ENCODE data around the gene VSTM2L. TPM values are rescaled to one million over a fixed set of nuclear protein-coding genes. Genes with fewer than 3 reads are reported as not detected.

Gene VSTM2L
- total RNA-seq, 2 donors from 2014 or later = 1.4 to 2.9 TPM

GRCh38 chr20:37901240-37901639 lies 1.7 kb upstream of the VSTM2L start:
- no peaks in the 10 kb centered on the region for H3K36me3 Mint-ChIP-seq (ENCODE audit: low read depth)
- H3K27me3 ChIP-seq (ENCODE audit: control insufficient read depth, insufficient read depth, low read length, poor library complexity, severe bottlenecking) = peaks cover 33% of the 10 kb centered on the region
- H3K4me1 Mint-ChIP-seq = peaks cover 10% of the 10 kb centered on the region
- H3K27ac Mint-ChIP-seq = no peak overlapping the region
- H3K4me3 Mint-ChIP-seq = no peak overlapping the region
- DNase-seq = peak; percentile 85
- peaks cover 53% of the 10 kb centered on the region for H3K27me3 Mint-ChIP-seq (ENCODE audit: insufficient read depth)
- H3K36me3 ChIP-seq (ENCODE audit: control insufficient read depth, insufficient read depth, low read length) = no peaks in the 10 kb centered on the region
- H3K9ac ChIP-seq (ENCODE audit: extremely low read depth, low read length, poor library complexity, severe bottlenecking) = no peak overlapping the region
- H3K27ac ChIP-seq (ENCODE audit: low read depth, low read length) = no peak overlapping the region
- no peaks in the 10 kb centered on the region for H3K4me1 ChIP-seq (ENCODE audit: control insufficient read depth, insufficient read depth, low read length)
- H3K4me3 ChIP-seq (ENCODE audit: low read length) = no peak overlapping the region
- WGBS, 2 experiments (ENCODE audit: insufficient coverage in 1 of 2, insufficient read length in 1 of 2) = 38 to 68% methylated on average over 5 to 14 of the region's 18 CpGs
- no peaks in the 10 kb centered on the region for H3K9me3 Mint-ChIP-seq
- H3K9me3 ChIP-seq (ENCODE audit: control insufficient read depth, low read length) = no peaks in the 10 kb centered on the region
- no peak for TF ChIP-seq CTCF (conservative IDR thresholded peaks at IDR 0.05)

- WGBS, 2 experiments (ENCODE audit: insufficient coverage in 1 of 2, insufficient read length in 1 of 2) = 11 to 23% methylated on average over 9 to 30 of the region's 38 CpGs
- no peak overlapping the region for H3K9ac ChIP-seq (ENCODE audit: extremely low read depth, low read length, poor library complexity, severe bottlenecking)
- Mint-ChIP-seq H3K4me1 (peaks cover 8% of the 10 kb centered on the region), H3K27me3 (ENCODE audit: insufficient read depth) (peaks cover 57% of the 10 kb centered on the region), H3K36me3 (ENCODE audit: low read depth) (no peaks in the 10 kb centered on the region), H3K9me3 (no peaks in the 10 kb centered on the region), H3K4me3 (peak overlapping the region; percentile 49), H3K27ac (no peak overlapping the region)
- no peak overlapping the region for H3K27ac ChIP-seq (ENCODE audit: low read depth, low read length)
- no peaks in the 10 kb centered on the region for H3K9me3 ChIP-seq (ENCODE audit: control insufficient read depth, low read length)
- H3K36me3 ChIP-seq (ENCODE audit: control insufficient read depth, insufficient read depth, low read length) = no peaks in the 10 kb centered on the region
- H3K4me1 ChIP-seq (ENCODE audit: control insufficient read depth, insufficient read depth, low read length) = no peaks in the 10 kb centered on the region
- peak; percentile 75 for TF ChIP-seq CTCF (conservative IDR thresholded peaks at IDR 0.05)
- H3K27me3 ChIP-seq (ENCODE audit: control insufficient read depth, insufficient read depth, low read length, poor library complexity, severe bottlenecking) = peaks cover 33% of the 10 kb centered on the region
- H3K4me3 ChIP-seq (ENCODE audit: low read length) = peak overlapping the region; percentile 53
- peak; percentile 91 for DNase-seq
Observed at GRCh38 chr20:37901654-37902503, 1.0 kb upstream of the VSTM2L start.

- H3K4me1 ChIP-seq (ENCODE audit: control insufficient read depth, insufficient read depth, low read length) = no peaks in the 10 kb centered on the region
Observed at GRCh38 chr20:37903317-37904007, 535 bp downstream of the VSTM2L start.

More at GRCh38 chr20:37903317-37904007, 535 bp downstream of the VSTM2L start:
- DNase-seq = no peak
- WGBS, 2 experiments (ENCODE audit: insufficient coverage in 1 of 2, insufficient read length in 1 of 2) = 39 to 48% methylated on average over 21 to 66 of the region's 67 CpGs
- no peak overlapping the region for H3K9ac ChIP-seq (ENCODE audit: extremely low read depth, low read length, poor library complexity, severe bottlenecking)
- no peaks in the 10 kb centered on the region for H3K9me3 ChIP-seq (ENCODE audit: control insufficient read depth, low read length)
- peaks cover 62% of the 10 kb centered on the region for H3K27me3 Mint-ChIP-seq (ENCODE audit: insufficient read depth)
- H3K4me1 Mint-ChIP-seq = peaks cover 12% of the 10 kb centered on the region
- no peaks in the 10 kb centered on the region for H3K36me3 ChIP-seq (ENCODE audit: control insufficient read depth, insufficient read depth, low read length)
- H3K27ac Mint-ChIP-seq = no peak overlapping the region
- H3K4me3 ChIP-seq (ENCODE audit: low read length) = no peak overlapping the region
- TF ChIP-seq CTCF (conservative IDR thresholded peaks at IDR 0.05) = peak; percentile 75
- H3K36me3 Mint-ChIP-seq (ENCODE audit: low read depth) = no peaks in the 10 kb centered on the region
- H3K9me3 Mint-ChIP-seq = no peaks in the 10 kb centered on the region
- H3K27me3 ChIP-seq (ENCODE audit: control insufficient read depth, insufficient read depth, low read length, poor library complexity, severe bottlenecking) = peaks cover 33% of the 10 kb centered on the region
- peak overlapping the region; percentile 49 for H3K4me3 Mint-ChIP-seq
- no peak overlapping the region for H3K27ac ChIP-seq (ENCODE audit: low read depth, low read length)
